K562 (cell line): ENCODE data around the gene LRMDA. TPM values are rescaled to one million over a fixed set of nuclear protein-coding genes. Genes with fewer than 3 reads are reported as not detected.

Experiments used
- ATAC-seq: fragments of 200-7000 bp; cut with Tn5 transposase; 3 replicates; pipeline ENCODE4 v1.9.1; 2020; ENCODE audit warnings: moderate library complexity
- BruUV-seq: library from RNA; stranded (reverse); fragments of 400-500 nt; replicated peaks from 2 replicates; lab custom pipeline; 2021; lab: Mats Ljungman, UMichigan
- CTCF ChIA-PET: fragments of 300-600 bp; formaldehyde crosslinking; extraction: SDS; loops from one replicate; lab custom pipeline; 2021; ENCODE audit warnings: low intra/inter-chr PET ratio; lab: Yijun Ruan, JAX
- POLR2A ChIA-PET: fragments of 300-600, 350-650 bp; sonication (Branson Sonifier 250); formaldehyde crosslinking; extraction: SDS; loops from one replicate; lab custom pipeline; 2021; ENCODE audit warnings: antibody characterized with exemption, inconsistent platforms; lab: Yijun Ruan, JAX
- DNase-seq, 4 experiments: peaks; one replicate each; pipeline versions ENCODE4 v3.0.0 to v3.0.0-alpha.2; 2011 to 2018; ENCODE audit warnings: low spot score in 3 of 4, mixed read lengths in 3 of 4; ENCODE audit errors: extremely low read depth in 1 of 4
- FAIRE-seq: peaks from 2 replicates; lab custom pipeline; 2011; peaks lifted over from hg19 to GRCh38; lab: Jason Lieb, UNC
- H2AFZ ChIP-seq: 2 replicates; pipeline ENCODE4 v1.6.0; 2011; ENCODE audit warnings: low read depth, low read length, control low read depth, inconsistent platforms
- H3K27ac ChIP-seq: fragments of 200-600 bp; 3 replicates; pipeline ENCODE4 v1.8.0; 2011; ENCODE audit warnings: low read depth, mild to moderate bottlenecking, control low read depth, inconsistent platforms, low read length, moderate library complexity, mixed read lengths; ENCODE audit errors: extremely low read depth
- H3K27me3 ChIP-seq, 2 experiments: fragments of 300-600 bp in 1 of 2; 2 replicates in 1 of 2; 3 replicates in 1 of 2; pipeline versions ENCODE4 v1.6.0 to v1.8.0; 2011; ENCODE audit warnings: inconsistent platforms in 2 of 2, low read length in 2 of 2, mild to moderate bottlenecking in 1 of 2, mixed read lengths in 1 of 2, moderate library complexity in 1 of 2; ENCODE audit not compliant: control insufficient read depth in 2 of 2, insufficient read depth in 2 of 2
- H3K36me3 ChIP-seq: fragments of 300-600 bp; 3 replicates; pipeline ENCODE4 v1.8.0; 2011; ENCODE audit warnings: mild to moderate bottlenecking, low read length, inconsistent platforms; ENCODE audit not compliant: control insufficient read depth, insufficient read depth
- H3K4me1 ChIP-seq, 2 experiments: fragments of 200-600 bp in 1 of 2; replicated peaks in 1 of 2; 2 replicates in 1 of 2; 3 replicates in 1 of 2; pipeline versions ENCODE4 v1.5.1 to v1.8.0; 2011; ENCODE audit warnings: inconsistent platforms in 2 of 2, low read length in 2 of 2, mild to moderate bottlenecking in 1 of 2, mixed read lengths in 1 of 2, moderate library complexity in 1 of 2; ENCODE audit not compliant: control insufficient read depth in 2 of 2, insufficient read depth in 2 of 2
- H3K4me2 ChIP-seq: 2 replicates; pipeline ENCODE4 v1.6.1; 2011; ENCODE audit warnings: low read length, control low read depth, inconsistent platforms, mixed read lengths; ENCODE audit not compliant: insufficient read depth
- H3K4me3 ChIP-seq: fragments of 200-600 bp; sonication (generic), shearing (Covaris generic); 2 replicates; pipeline ENCODE4 v1.5.1; 2016; ENCODE audit warnings: control low read depth, inconsistent platforms
- H3K79me2 ChIP-seq: fragments of 200-600 bp; 3 replicates; pipeline ENCODE4 v1.8.0; 2011; ENCODE audit warnings: low read length, inconsistent platforms; ENCODE audit not compliant: control insufficient read depth, insufficient read depth
- H3K9ac ChIP-seq, 2 experiments: 2 replicates each; pipeline versions ENCODE4 v1.6.0 to v1.6.1; 2011; ENCODE audit warnings: low read depth in 2 of 2, low read length in 2 of 2, control low read depth in 1 of 2, inconsistent platforms in 1 of 2, mild to moderate bottlenecking in 1 of 2, mixed read lengths in 1 of 2; ENCODE audit not compliant: insufficient read depth in 1 of 2
- H3K9me1 ChIP-seq: one replicate; pipeline ENCODE4 v1.6.0; 2011; ENCODE audit warnings: inconsistent platforms, mild to moderate bottlenecking, low read length, moderate library complexity; ENCODE audit not compliant: control insufficient read depth, insufficient read depth
- H3K9me3 ChIP-seq: replicated peaks from 2 replicates; pipeline ENCODE4 v1.5.1; 2011; ENCODE audit warnings: low read depth, low read length, inconsistent platforms; ENCODE audit not compliant: control insufficient read depth, insufficient read depth
- H4K20me1 ChIP-seq: replicated peaks from 2 replicates; pipeline ENCODE4 v1.6.1; 2011; ENCODE audit warnings: low read length, inconsistent platforms, mixed read lengths; ENCODE audit not compliant: control insufficient read depth, insufficient read depth
- JUND ChIP-seq, 2 experiments: IDR thresholded peaks; 2 replicates in 1 of 2; 3 replicates in 1 of 2; pipeline ENCODE4 v1.6.1; 2011; ENCODE audit warnings: borderline replicate concordance in 2 of 2, low read depth in 2 of 2, low read length in 2 of 2, improper control_type of control experiment in 1 of 2, missing biosample characterization in 1 of 2, missing genetic modification characterization in 1 of 2, missing genetic modification reagents in 1 of 2
- MGA ChIP-seq: fragments of 450-650 bp; IDR thresholded peaks from 2 replicates; pipeline ENCODE4 v1.6.1; 2016; ENCODE audit warnings: mild to moderate bottlenecking, moderate library complexity
- MNT ChIP-seq, 2 experiments: fragments of 450-650 bp; conservative IDR thresholded peaks; 2 replicates each; pipeline ENCODE4 v1.6.1; 2017; ENCODE audit warnings: mild to moderate bottlenecking in 2 of 2, moderate library complexity in 2 of 2
- NONO ChIP-seq, 2 experiments: fragments of 200-400 bp in 1 of 2; fragments of 450-650 bp in 1 of 2; formaldehyde crosslinking in 1 of 2; IDR thresholded peaks; 2 replicates each; pipeline ENCODE4 v1.6.1; 2017; ENCODE audit warnings: low read depth in 2 of 2, mild to moderate bottlenecking in 2 of 2, moderate library complexity in 2 of 2, low read length in 1 of 2
- PHF21A ChIP-seq: fragments of 450-650 bp; IDR thresholded peaks from 2 replicates; pipeline ENCODE4 v1.6.1; 2017; ENCODE audit warnings: low read depth, borderline replicate concordance
- TOE1 ChIP-seq, 2 experiments: fragments of 450-650 bp in 1 of 2; sonication (generic) in 1 of 2; formaldehyde crosslinking in 1 of 2; IDR thresholded peaks; 2 replicates each; pipeline versions ENCODE4 v1.7.1 to v1.8.0; 2016 to 2022; ENCODE audit warnings: borderline replicate concordance in 2 of 2, mild to moderate bottlenecking in 2 of 2, antibody characterized with exemption in 1 of 2, inconsistent platforms in 1 of 2, low read depth in 1 of 2, missing genetic modification reagents in 1 of 2, moderate library complexity in 1 of 2
- ZBTB1 ChIP-seq: sonication (generic); formaldehyde crosslinking; IDR thresholded peaks from 2 replicates; pipeline ENCODE4 v1.8.1; 2023; ENCODE audit warnings: missing genetic modification reagents, low read depth, mild to moderate bottlenecking, borderline replicate concordance
- ZNF124 ChIP-seq: sonication (generic); formaldehyde crosslinking; IDR thresholded peaks from 2 replicates; pipeline ENCODE4 v1.8.1; 2022; ENCODE audit warnings: missing genetic modification reagents
- WGBS: fragments of 100-300 bp; shearing (Covaris generic); methylation state at CpG from one replicate; pipeline ENCODE4 v1.1.6; 2016; ENCODE audit warnings: low coverage, mixed read lengths; ENCODE audit not compliant: insufficient coverage; ENCODE audit errors: missing lambda C conversion rate; 5-methylcytosine and 5-hydroxymethylcytosine counted together
- in situ Hi-C: fragments of 300-500 bp; cut with MboI; formaldehyde crosslinking; loops from 4 replicates; pipeline ENCODE4 v1.15.0; 2018; ENCODE audit warnings: inconsistent platforms, mixed read lengths
- intact Hi-C: fragments of 100-400 bp; cut with micrococcal nuclease; formaldehyde crosslinking; loops from 2 replicates; pipeline ENCODE4 v1.14.2; 2022
- polyA plus RNA-seq, 8 experiments: library from polyadenylated mRNA; depleted of rRNA in 4 of 8; stranded (reverse) in 5 of 8; unstranded in 3 of 8; fragments of >200 nt; fragmentation: Nextera tagmentation in 2 of 8; fragmentation: Illumina TruSeq in 1 of 8; extraction: Ambion mirVana in 2 of 8; extraction: Trizol in 1 of 8; gene quantifications; 2 replicates each; pipeline versions ENCODE4 v1.2.1 to v1.2.3, GENCODE V29; 2011 to 2014; ENCODE audit warnings: inconsistent platforms in 1 of 8, missing spikeins in 1 of 8
- total RNA-seq, 7 experiments: library from RNA; depleted of rRNA in 6 of 7; stranded (reverse); fragments of >200 nt in 6 of 7; fragmentation: Illumina TruSeq in 2 of 7; extraction: Trizol in 2 of 7; gene quantifications; 2 replicates each; pipeline versions ENCODE4 v1.2.1 to v1.2.3, GENCODE V29; 2011 to 2021; ENCODE audit warnings: low replicate concordance in 1 of 7

The LRMDA gene
- total and polyA plus RNA-seq, 9 of the 15 experiments (the other 6 are each of a cell fraction or from before 2014, with no cell fraction given), result 0.25 TPM; not detected in 8

DNA sequence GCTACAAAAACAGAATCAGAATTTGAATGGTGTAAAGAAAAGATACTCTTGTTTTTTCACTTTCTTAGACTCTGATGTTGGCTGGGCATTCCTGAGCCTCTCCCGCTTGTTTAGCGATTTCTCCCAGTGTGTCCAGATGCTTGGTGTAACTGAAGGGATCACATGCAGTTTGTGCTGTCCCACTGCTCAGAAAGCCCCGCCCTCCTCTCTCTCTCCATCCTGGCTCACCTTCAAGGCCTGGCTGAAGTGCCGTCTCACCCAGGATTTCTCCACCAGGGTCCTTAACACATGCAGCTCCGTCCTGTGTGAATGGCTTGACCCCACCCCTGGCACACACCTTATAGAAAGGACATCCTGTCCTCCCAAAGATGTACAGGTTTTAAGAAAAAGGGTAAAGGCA, 437.1 kb downstream of the LRMDA start:
- H3K36me3 ChIP-seq, result no peaks in the 10 kb centered on the region
- BruUV-seq, result no TSS peak
- no peaks in the 10 kb centered on the region for H3K79me2 ChIP-seq
- no peak overlapping the region for H3K4me2 ChIP-seq
- DNase-seq (no peak), ATAC-seq (no peak), FAIRE-seq (no peak)
- ChIA-PET POLR2A (no interaction called here), CTCF (no interaction called here)
- WGBS, result 0% methylated on average over 5 of the region's 5 CpGs
- H3K9ac ChIP-seq, result no peak overlapping the region
- in situ Hi-C loops, result no loop called here
- no peaks in the 10 kb centered on the region for H3K4me1 ChIP-seq
- intact Hi-C loops, result no loop called here
- H2AFZ ChIP-seq, result no peak overlapping the region
- H3K4me3 ChIP-seq, result no peak overlapping the region
- no peaks in the 10 kb centered on the region for H4K20me1 ChIP-seq
- no peaks in the 10 kb centered on the region for H3K9me1 ChIP-seq
- no peak overlapping the region for H3K27ac ChIP-seq
- no peaks in the 10 kb centered on the region for H3K27me3 ChIP-seq
- no peaks in the 10 kb centered on the region for H3K9me3 ChIP-seq
- TF ChIP-seq MGA, result no peak
- no peak for TF ChIP-seq PHF21A
- no peak for TF ChIP-seq NONO (IDR thresholded peaks at IDR 0.05; ENCODE audit: low read depth in 2 of 2, low read length in 1 of 2)
- TF ChIP-seq MNT (conservative IDR thresholded peaks at IDR 0.05), result no peak
- no peak for TF ChIP-seq TOE1 (IDR thresholded peaks at IDR 0.05; ENCODE audit: borderline replicate concordance)
- no peak for TF ChIP-seq TOE1 (CRISPR knock-in tag; IDR thresholded peaks at IDR 0.05; ENCODE audit: borderline replicate concordance, low read depth)
- no peak for TF ChIP-seq ZNF124 (CRISPR knock-in tag)
- no peak for TF ChIP-seq ZBTB1 (CRISPR knock-in tag)
- no peak for TF ChIP-seq JUND (IDR thresholded peaks at IDR 0.05; ENCODE audit: borderline replicate concordance, low read depth, low read length)
- TF ChIP-seq JUND (tag; IDR thresholded peaks at IDR 0.05; ENCODE audit: borderline replicate concordance, low read depth, low read length), result no peak
